Suprapubic skin (tissue), 3 donors: ENCODE data around the gene ANKS1A.

Source experiments
- EP300 ChIP-seq: sonication (generic); formaldehyde crosslinking; IDR thresholded peaks from one replicate; pipeline ENCODE4 v1.6.1; 2017; ENCODE audit warnings: antibody characterized with exemption
- POLR2A ChIP-seq, 2 donors: fragments of 450-650 bp; IDR thresholded peaks; one replicate each; pipeline ENCODE4 v1.6.1; 2017; ENCODE audit warnings: antibody characterized with exemption in 2 of 2, mild to moderate bottlenecking in 2 of 2, moderate library complexity in 2 of 2
- TF ChIP-seq, protein P1 (sequence below), 2 donors: fragments of 200-600 bp in 1 of 2; fragments of 450-650 bp in 1 of 2; sonication (generic) in 1 of 2; IDR thresholded peaks; one replicate each; pipeline ENCODE4 v1.5.1; 2016 to 2019; ENCODE audit warnings: antibody characterized with exemption in 2 of 2, mild to moderate bottlenecking in 1 of 2, moderate library complexity in 1 of 2

DNA sequence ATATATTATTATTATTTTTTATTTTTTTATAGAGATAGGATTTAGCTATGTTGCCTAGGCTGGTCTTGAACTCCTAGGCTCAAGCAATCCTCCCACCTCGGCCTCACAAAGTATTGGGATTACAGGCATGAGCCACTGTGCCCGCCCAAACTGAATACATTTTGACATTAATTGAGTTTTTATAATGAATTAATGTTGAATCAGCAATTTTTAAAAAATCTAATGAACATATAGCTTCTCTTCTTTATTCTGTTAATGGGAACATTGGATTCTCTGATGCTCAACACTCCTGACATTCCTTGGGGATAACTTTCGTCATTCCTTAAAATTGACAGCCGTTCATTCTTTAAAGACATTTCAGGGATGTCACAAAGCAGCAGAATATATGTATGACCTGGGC is 52.4 kb downstream of the ANKS1A start:
- TF ChIP-seq, protein P1, sequence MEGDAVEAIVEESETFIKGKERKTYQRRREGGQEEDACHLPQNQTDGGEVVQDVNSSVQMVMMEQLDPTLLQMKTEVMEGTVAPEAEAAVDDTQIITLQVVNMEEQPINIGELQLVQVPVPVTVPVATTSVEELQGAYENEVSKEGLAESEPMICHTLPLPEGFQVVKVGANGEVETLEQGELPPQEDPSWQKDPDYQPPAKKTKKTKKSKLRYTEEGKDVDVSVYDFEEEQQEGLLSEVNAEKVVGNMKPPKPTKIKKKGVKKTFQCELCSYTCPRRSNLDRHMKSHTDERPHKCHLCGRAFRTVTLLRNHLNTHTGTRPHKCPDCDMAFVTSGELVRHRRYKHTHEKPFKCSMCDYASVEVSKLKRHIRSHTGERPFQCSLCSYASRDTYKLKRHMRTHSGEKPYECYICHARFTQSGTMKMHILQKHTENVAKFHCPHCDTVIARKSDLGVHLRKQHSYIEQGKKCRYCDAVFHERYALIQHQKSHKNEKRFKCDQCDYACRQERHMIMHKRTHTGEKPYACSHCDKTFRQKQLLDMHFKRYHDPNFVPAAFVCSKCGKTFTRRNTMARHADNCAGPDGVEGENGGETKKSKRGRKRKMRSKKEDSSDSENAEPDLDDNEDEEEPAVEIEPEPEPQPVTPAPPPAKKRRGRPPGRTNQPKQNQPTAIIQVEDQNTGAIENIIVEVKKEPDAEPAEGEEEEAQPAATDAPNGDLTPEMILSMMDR (IDR thresholded peaks at IDR 0.05): no peak
- TF ChIP-seq POLR2A (IDR thresholded peaks at IDR 0.05) (no peak), EP300 (no peak)
